Endothelial cell of umbilical vein (primary cell): ENCODE measurements around the gene C22orf39. TPM values are rescaled to one million over a fixed set of nuclear protein-coding genes. Genes with fewer than 3 reads are reported as not detected.

Experiments
- BruUV-seq: library from RNA; stranded (reverse); fragments of 400-500 nt; replicated peaks from 2 replicates; lab custom pipeline; 2021; lab: Mats Ljungman, UMichigan
- CTCF ChIA-PET: fragments of 300-600, 350-600 bp; sonication (Branson Sonifier 250); formaldehyde crosslinking; loops from one replicate; lab custom pipeline; 2021; ENCODE audit warnings: antibody characterized with exemption, inconsistent platforms; lab: Charles Lee
- POLR2A ChIA-PET: fragments of 300-600, 350-600 bp; sonication (Branson Sonifier 250); formaldehyde crosslinking; loops from one replicate; lab custom pipeline; 2021; ENCODE audit warnings: antibody characterized with exemption, inconsistent platforms; lab: Charles Lee
- DNase-seq: peaks from one replicate; pipeline ENCODE4 v3.0.0-alpha.2; 2011; ENCODE audit warnings: low read depth, low spot score
- FAIRE-seq: peaks from 2 replicates; lab custom pipeline; 2011; peaks lifted over from hg19 to GRCh38; lab: Jason Lieb, UNC
- H2AFZ ChIP-seq: 2 replicates; pipeline ENCODE4 v1.6.0; 2012; ENCODE audit warnings: low read depth, low read length, control low read depth, inconsistent platforms
- H3K27ac ChIP-seq: 2 replicates; pipeline ENCODE4 v1.5.1; 2011; ENCODE audit warnings: low read depth, mild to moderate bottlenecking, control low read depth, low read length, moderate library complexity; ENCODE audit not compliant: insufficient read depth
- H3K27me3 ChIP-seq, 2 experiments: 2 replicates each; pipeline versions ENCODE4 v1.6.0 to v1.6.1; 2011; ENCODE audit warnings: low read length in 2 of 2, mixed read lengths in 1 of 2; ENCODE audit not compliant: control insufficient read depth in 2 of 2, insufficient read depth in 2 of 2
- H3K36me3 ChIP-seq, 2 experiments: 2 replicates in 1 of 2; 3 replicates in 1 of 2; pipeline ENCODE4 v1.5.1; 2011; ENCODE audit warnings: low read length in 2 of 2, mild to moderate bottlenecking in 1 of 2, moderate library complexity in 1 of 2; ENCODE audit not compliant: control insufficient read depth in 2 of 2, insufficient read depth in 2 of 2; ENCODE audit errors: extremely low read depth in 1 of 2
- H3K4me1 ChIP-seq: 3 replicates; pipeline ENCODE4 v1.5.1; 2011; ENCODE audit warnings: mild to moderate bottlenecking, low read length; ENCODE audit not compliant: control insufficient read depth, insufficient read depth; ENCODE audit errors: extremely low read depth
- H3K4me2 ChIP-seq: 2 replicates; pipeline ENCODE4 v1.6.1; 2011; ENCODE audit warnings: low read length, control low read depth, mixed read lengths; ENCODE audit not compliant: insufficient read depth
- H3K4me3 ChIP-seq, 3 experiments: fragments of 200-600 bp in 1 of 3; sonication (generic), shearing (Covaris generic) in 1 of 3; replicated peaks in 1 of 3; 2 replicates each; pipeline ENCODE4 v1.5.1; 2011 to 2016; ENCODE audit warnings: control low read depth in 3 of 3, low read length in 3 of 3, mild to moderate bottlenecking in 2 of 3, inconsistent platforms in 1 of 3, low read depth in 1 of 3, moderate library complexity in 1 of 3; ENCODE audit not compliant: insufficient read depth in 1 of 3
- H3K79me2 ChIP-seq: 2 replicates; pipeline ENCODE4 v1.6.0; 2012; ENCODE audit warnings: low read length, inconsistent platforms; ENCODE audit not compliant: control insufficient read depth, insufficient read depth
- H3K9ac ChIP-seq: replicated peaks from 2 replicates; pipeline ENCODE3; 2011; ENCODE audit warnings: low read length, control low read depth; ENCODE audit not compliant: insufficient read depth; ENCODE audit errors: extremely low read depth
- H3K9me1 ChIP-seq: replicated peaks from 3 replicates; pipeline ENCODE4 v1.6.0; 2011; ENCODE audit warnings: mild to moderate bottlenecking, low read length; ENCODE audit not compliant: control insufficient read depth, insufficient read depth; ENCODE audit errors: extremely low read depth
- H3K9me3 ChIP-seq: replicated peaks from 2 replicates; pipeline ENCODE4 v1.5.1; 2012; ENCODE audit warnings: low read length, inconsistent platforms; ENCODE audit not compliant: control insufficient read depth, insufficient read depth
- H4K20me1 ChIP-seq: replicated peaks from 2 replicates; pipeline ENCODE3; 2011; ENCODE audit warnings: mild to moderate bottlenecking, low read length; ENCODE audit not compliant: control insufficient read depth, insufficient read depth; ENCODE audit errors: extremely low read depth
- EZH2 ChIP-seq: IDR thresholded peaks from 2 replicates; pipeline ENCODE4 v1.6.1; 2012; ENCODE audit warnings: borderline replicate concordance, low read depth, mild to moderate bottlenecking, moderate library complexity, low read length, inconsistent platforms; ENCODE audit not compliant: severe bottlenecking
- FOS ChIP-seq: IDR thresholded peaks from 2 replicates; pipeline ENCODE4 v1.6.1; 2011; ENCODE audit warnings: mild to moderate bottlenecking, low read length, moderate library complexity, borderline replicate concordance; ENCODE audit not compliant: insufficient read depth
- GATA2 ChIP-seq: IDR thresholded peaks from 2 replicates; pipeline ENCODE4 v1.7.0; 2011; ENCODE audit warnings: low read depth, mild to moderate bottlenecking, moderate library complexity, mixed read lengths, low read length; ENCODE audit not compliant: insufficient read length, insufficient read depth
- JUN ChIP-seq: IDR thresholded peaks from 2 replicates; pipeline ENCODE4 v1.6.1; 2011; ENCODE audit warnings: borderline replicate concordance, low read depth; ENCODE audit not compliant: insufficient read length, insufficient read depth
- MAX ChIP-seq: IDR thresholded peaks from 2 replicates; pipeline ENCODE4 v1.6.1; 2011; ENCODE audit not compliant: insufficient read depth, insufficient read length
- MYC ChIP-seq: IDR thresholded peaks from one replicate; pipeline ENCODE4 v1.6.1; 2011; ENCODE audit warnings: mild to moderate bottlenecking, low read depth, low read length
- POLR2A ChIP-seq: IDR thresholded peaks from 2 replicates; pipeline ENCODE4 v1.6.1; 2012; ENCODE audit warnings: low read depth, mild to moderate bottlenecking, control low read depth, low read length
- POLR2AphosphoS5 ChIP-seq: IDR thresholded peaks from 2 replicates; pipeline ENCODE4 v1.6.1; 2012; ENCODE audit warnings: low read depth, mild to moderate bottlenecking, control low read depth, low read length, moderate library complexity; ENCODE audit not compliant: insufficient read depth
- dilution Hi-C: fragments of 300-500 bp; cut with MboI; formaldehyde crosslinking; loops from one replicate; pipeline ENCODE4 v1.15.0; 2019; ENCODE audit warnings: low sequenced_read_pairs; ENCODE audit not compliant: extremely low pct_ligation_motif_present
- intact Hi-C: fragments of 100-400 bp; cut with micrococcal nuclease; formaldehyde crosslinking; loops from one replicate; pipeline ENCODE4 v1.10.0; 2022
- polyA plus RNA-seq, 4 experiments: library from polyadenylated mRNA; depleted of rRNA in 3 of 4; stranded (reverse) in 3 of 4; unstranded in 1 of 4; fragments of >200 nt; gene quantifications; 2 replicates each; pipeline versions ENCODE4 v1.2.1 to v1.2.3, GENCODE V29; 2011 to 2012; ENCODE audit warnings: missing spikeins in 1 of 4
- total RNA-seq: library from RNA; stranded (reverse); gene quantifications from 2 replicates; pipeline ENCODE4 v1.2.3, GENCODE V29; 2021
- TF ChIP-seq, protein P1 (sequence below), 2 donors: IDR thresholded peaks; 1 replicate in 1 of 2; 2 replicates in 1 of 2; pipeline ENCODE4 v1.5.1; 2011; ENCODE audit warnings: low read length in 2 of 2, mild to moderate bottlenecking in 2 of 2, moderate library complexity in 2 of 2, control low read depth in 1 of 2, inconsistent platforms in 1 of 2, low read depth in 1 of 2; ENCODE audit not compliant: insufficient read depth in 1 of 2; ENCODE audit errors: extremely low read depth in 1 of 2

Gene C22orf39
- total and polyA plus RNA-seq, 2 donors (not counting 3 experiments of a cell fraction or from before 2014, with no cell fraction given): 26.1 to 28.0 TPM

DNA sequence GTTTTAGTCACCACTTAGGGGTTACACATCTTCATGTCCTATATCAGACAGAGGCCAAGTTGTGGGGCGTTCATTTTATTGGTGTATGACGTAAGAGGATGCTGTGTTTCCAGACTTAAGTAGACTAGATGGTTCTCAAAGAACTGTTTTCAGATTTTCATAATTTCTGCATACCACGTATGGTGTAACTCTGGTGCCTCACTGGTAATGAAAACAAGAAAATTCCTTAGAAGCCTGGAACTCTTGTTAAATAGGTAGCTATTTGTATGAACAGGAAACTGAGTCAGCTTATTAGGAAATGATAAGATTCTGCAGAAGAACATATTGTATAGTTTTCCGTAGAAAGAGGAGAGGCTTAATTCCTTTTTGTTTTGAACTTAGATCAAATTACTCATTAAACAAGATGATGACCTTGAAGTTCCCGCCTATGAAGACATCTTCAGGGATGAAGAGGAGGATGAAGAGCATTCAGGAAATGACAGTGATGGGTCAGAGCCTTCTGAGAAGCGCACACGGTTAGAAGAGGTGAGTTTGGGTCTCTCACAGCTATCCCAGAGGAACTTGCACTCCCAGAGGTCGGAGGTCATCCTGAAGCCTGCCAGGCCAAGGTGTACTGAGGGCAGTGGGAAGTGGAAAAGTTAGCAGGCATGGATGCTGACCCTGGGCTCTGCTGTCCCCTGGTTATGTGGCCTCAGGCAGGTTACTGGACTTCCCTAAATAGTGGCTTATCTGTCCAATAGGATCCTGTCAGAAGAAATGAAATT lies 36.2 kb upstream of the C22orf39 start:
- Histone ChIP-seq H3K36me3 (peaks cover 0 to 3% of the 10 kb centered on the region in 2 experiments), H3K4me3 (peak overlapping the region in 1 of 3 experiments; percentile 42), H3K9ac (peak overlapping the region; percentile 77), H3K79me2 (peaks cover 18% of the 10 kb centered on the region), H3K9me1 (no peaks in the 10 kb centered on the region), H3K4me1 (peaks cover 39% of the 10 kb centered on the region), H3K27me3 (no peaks in the 10 kb centered on the region), H3K4me2 (peak overlapping the region; percentile 51), H3K9me3 (no peaks in the 10 kb centered on the region), H3K27ac (peak overlapping the region; percentile 72), H4K20me1 (no peaks in the 10 kb centered on the region), H2AFZ (peak overlapping the region; percentile 26)
- FAIRE-seq (peak; percentile 99), DNase-seq (peak; percentile 96)
- intact Hi-C loops: loop anchor here (1.0 kb wide), 1 partner anchor 83 kb away; no protein-coding TSS in a partner anchor
- dilution Hi-C loops: no loop called here
- TF ChIP-seq GATA2 (peak; percentile 72), EZH2 (no peak), FOS (peak; percentile 70), JUN (peak; percentile 92), POLR2A (no peak), MAX (no peak), POLR2AphosphoS5 (peak; percentile 34), MYC (no peak)
- TF ChIP-seq, protein P1, sequence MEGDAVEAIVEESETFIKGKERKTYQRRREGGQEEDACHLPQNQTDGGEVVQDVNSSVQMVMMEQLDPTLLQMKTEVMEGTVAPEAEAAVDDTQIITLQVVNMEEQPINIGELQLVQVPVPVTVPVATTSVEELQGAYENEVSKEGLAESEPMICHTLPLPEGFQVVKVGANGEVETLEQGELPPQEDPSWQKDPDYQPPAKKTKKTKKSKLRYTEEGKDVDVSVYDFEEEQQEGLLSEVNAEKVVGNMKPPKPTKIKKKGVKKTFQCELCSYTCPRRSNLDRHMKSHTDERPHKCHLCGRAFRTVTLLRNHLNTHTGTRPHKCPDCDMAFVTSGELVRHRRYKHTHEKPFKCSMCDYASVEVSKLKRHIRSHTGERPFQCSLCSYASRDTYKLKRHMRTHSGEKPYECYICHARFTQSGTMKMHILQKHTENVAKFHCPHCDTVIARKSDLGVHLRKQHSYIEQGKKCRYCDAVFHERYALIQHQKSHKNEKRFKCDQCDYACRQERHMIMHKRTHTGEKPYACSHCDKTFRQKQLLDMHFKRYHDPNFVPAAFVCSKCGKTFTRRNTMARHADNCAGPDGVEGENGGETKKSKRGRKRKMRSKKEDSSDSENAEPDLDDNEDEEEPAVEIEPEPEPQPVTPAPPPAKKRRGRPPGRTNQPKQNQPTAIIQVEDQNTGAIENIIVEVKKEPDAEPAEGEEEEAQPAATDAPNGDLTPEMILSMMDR (IDR thresholded peaks at IDR 0.05; ENCODE audit: extremely low read depth in 1 of 2, insufficient read depth in 1 of 2, low read depth in 1 of 2, low read length in 2 of 2): no peak
- BruUV-seq: no TSS peak
- ChIA-PET CTCF (interaction anchor here (0.7 to 4.3 kb wide), 5 partner anchors 9 to 148 kb away, joined by 3 to 31 read pairs (median 5); no protein-coding TSS in a partner anchor), POLR2A (interaction anchor here (0.6 to 1.5 kb wide), 4 partner anchors 41 to 1334 kb away, joined by 3 to 6 read pairs (median 4); partner anchors contain the start of genes CLDN5 and USP18)
